ENCODE measurements around the gene ADRB1. TPM values are rescaled to one million over a fixed set of nuclear protein-coding genes. Genes with fewer than 3 reads are reported as not detected.

Gene ADRB1
- 0.54 to 0.86 TPM (median 0.76 TPM) in 5 replicates for total RNA-seq (2022; extraction: Qiagen RNA extraction; ENCODE audit: low read depth)

DNA sequence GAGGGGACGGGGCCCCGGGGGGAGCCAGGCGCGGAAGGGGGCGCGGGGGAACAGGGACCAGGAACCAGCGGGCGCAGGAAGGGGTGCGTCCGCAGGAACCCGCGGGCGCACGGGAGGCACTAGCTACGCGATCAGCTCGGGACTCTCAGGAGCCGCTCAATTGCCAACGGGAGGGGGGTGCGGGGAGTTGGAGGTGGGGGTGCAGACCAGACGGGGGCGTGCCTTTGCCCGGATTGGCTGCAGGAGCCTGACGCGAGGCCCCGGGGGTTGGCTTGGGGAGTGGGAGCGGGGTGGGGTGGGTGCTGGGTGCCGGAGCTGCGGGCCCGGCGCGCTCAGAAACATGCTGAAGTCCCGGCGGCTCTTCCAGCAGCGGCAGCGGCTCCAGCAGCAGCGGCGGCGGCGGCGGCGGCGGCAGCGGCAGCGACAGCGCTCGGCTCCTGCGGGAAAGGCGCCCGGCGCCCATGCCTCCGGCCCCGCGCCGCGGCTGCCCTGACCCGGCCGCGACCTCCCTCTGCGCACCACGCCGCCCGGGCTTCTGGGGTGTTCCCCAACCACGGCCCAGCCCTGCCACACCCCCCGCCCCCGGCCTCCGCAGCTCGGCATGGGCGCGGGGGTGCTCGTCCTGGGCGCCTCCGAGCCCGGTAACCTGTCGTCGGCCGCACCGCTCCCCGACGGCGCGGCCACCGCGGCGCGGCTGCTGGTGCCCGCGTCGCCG is at the start of gene ADRB1:
TSS of gene ADRB1 (plus strand) at position 335 of the 715 bp plus-strand sequence. CDS start at position 602, 267 bp downstream.

Other genes starting within 250 kb of the ADRB1 start
- 9.9 to 12.3 TPM (median 10.4 TPM) in 5 replicates for gene DCLRE1A, start 189.8 kb upstream of the ADRB1 start, total RNA-seq (2022; extraction: Qiagen RNA extraction; ENCODE audit: low read depth)
- gene NHLRC2, start 189.2 kb upstream of the ADRB1 start, total RNA-seq (2022; extraction: Qiagen RNA extraction; ENCODE audit: low read depth), result 6.2 to 9.6 TPM (median 7.0 TPM) in 5 replicates
- 4.6 to 7.0 TPM (median 5.8 TPM) in 5 replicates for gene CCDC186, start 130.3 kb downstream of the ADRB1 start, total RNA-seq (2022; extraction: Qiagen RNA extraction; ENCODE audit: low read depth)
- not detected in 5 replicates for gene TDRD1, start 135.5 kb downstream of the ADRB1 start, total RNA-seq (2022; extraction: Qiagen RNA extraction; ENCODE audit: low read depth)
- gene VWA2, start 195.4 kb downstream of the ADRB1 start, total RNA-seq (2022; extraction: Qiagen RNA extraction; ENCODE audit: low read depth), result not detected in 5 replicates

Measured in A549 treated with DMSO at 1 μM for 4 hours (cell line).